Amniotic stem cell (primary cell): Measurements from ENCODE around the gene RNU1-1.
"Not testable (repeated sequence)": the region's sequence is repeated elsewhere in the genome, so short reads cannot be mapped to it uniquely, and the experiment has no call there.

Source experiments
- DNase-seq: peaks from one replicate; lab custom pipeline; 2025; lab: John Stamatoyannopoulos, UW

The RNU1-1 gene

GRCh38 chr1:16493731-16494130, 20.4 kb downstream of the RNU1-1 start:
- not testable (repeated sequence) for DNase-seq

- not testable (repeated sequence) for DNase-seq
These were observed 21.1 kb downstream of the RNU1-1 start for GRCh38 chr1:16492937-16493336.

GRCh38 chr1:16491056-16491675, 22.9 kb downstream of the RNU1-1 start:
- DNase-seq = no peak

GRCh38 chr1:16489195-16489880, 24.7 kb downstream of the RNU1-1 start:
- not testable (repeated sequence) for DNase-seq

GRCh38 chr1:16487011-16487410, 27.1 kb downstream of the RNU1-1 start:
- not testable (repeated sequence) for DNase-seq

- DNase-seq = not testable (repeated sequence)
These were observed 27.8 kb downstream of the RNU1-1 start for GRCh38 chr1:16486316-16486715.

- DNase-seq = no peak
These were observed 29.2 kb downstream of the RNU1-1 start for GRCh38 chr1:16484931-16485330.

- no peak for DNase-seq
These were observed 29.6 kb downstream of the RNU1-1 start for GRCh38 chr1:16484501-16484835.

GRCh38 chr1:16483639-16484500, 30.2 kb downstream of the RNU1-1 start:
- DNase-seq = not testable (repeated sequence)

- not testable (repeated sequence) for DNase-seq
These were observed 30.9 kb downstream of the RNU1-1 start for GRCh38 chr1:16483146-16483545.

GRCh38 chr1:16478091-16478490, 36.0 kb downstream of the RNU1-1 start:
- no peak for DNase-seq

GRCh38 chr1:16475771-16476770, 38.0 kb downstream of the RNU1-1 start:
- not testable (repeated sequence) for DNase-seq

GRCh38 chr1:16474891-16475290, 39.2 kb downstream of the RNU1-1 start:
- not testable (repeated sequence) for DNase-seq

- DNase-seq = no peak
These were observed 39.8 kb downstream of the RNU1-1 start for GRCh38 chr1:16474166-16474800.

- DNase-seq = no peak
These were observed 45.5 kb downstream of the RNU1-1 start for GRCh38 chr1:16468558-16468957.

GRCh38 chr1:16464917-16465625, 49.0 kb downstream of the RNU1-1 start:
- no peak for DNase-seq
